NOMO-1 treated with dmso at 0.1 percent for 144 hours (cell line): ENCODE measurements around the gene HS3ST3A1.

Experiments
- DNase-seq: peaks from one replicate; lab custom pipeline; 2025; ENCODE audit not compliant: unreplicated experiment; lab: John Stamatoyannopoulos, UW

The HS3ST3A1 gene

DNA sequence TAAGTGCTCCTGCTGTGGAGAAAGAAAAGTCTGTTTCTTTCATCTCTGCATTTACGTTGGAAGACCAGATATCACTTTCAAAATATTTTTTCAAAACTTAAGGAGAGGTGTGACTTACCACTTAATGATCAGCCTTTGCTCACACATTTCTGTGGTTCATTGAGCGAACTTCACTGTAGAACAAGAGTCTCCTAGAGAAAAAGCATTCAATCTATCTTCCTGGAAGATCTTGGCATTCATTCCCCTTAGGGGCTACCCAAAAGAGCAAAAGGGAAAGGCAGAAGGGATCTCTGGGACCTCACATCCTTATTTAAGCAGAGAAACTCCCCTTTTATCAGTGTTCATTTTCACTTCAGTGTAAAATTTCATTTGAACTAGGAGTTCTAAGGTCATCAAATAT lies 61.2 kb downstream of the HS3ST3A1 start:
- DNase-seq, result no peak

DNA sequence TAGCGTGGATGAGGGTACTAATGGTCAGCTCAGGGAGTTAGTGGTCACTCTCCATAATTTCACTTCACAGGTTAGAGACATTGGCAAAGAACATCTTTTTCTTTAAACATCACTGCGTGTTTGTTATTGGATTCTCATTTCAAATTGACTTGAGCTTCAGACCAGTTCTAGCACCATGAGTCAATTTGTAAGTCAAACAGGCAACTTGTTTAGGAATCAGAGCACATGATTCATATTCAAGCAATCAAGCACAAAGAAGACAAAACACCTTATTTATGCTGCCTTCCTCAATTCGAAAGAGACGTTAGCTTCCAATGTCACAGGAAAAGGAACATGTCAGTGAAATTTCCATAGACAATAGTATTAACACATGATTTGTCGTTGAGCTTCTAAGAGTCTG lies 62.3 kb downstream of the HS3ST3A1 start:
- DNase-seq, result no peak

DNA sequence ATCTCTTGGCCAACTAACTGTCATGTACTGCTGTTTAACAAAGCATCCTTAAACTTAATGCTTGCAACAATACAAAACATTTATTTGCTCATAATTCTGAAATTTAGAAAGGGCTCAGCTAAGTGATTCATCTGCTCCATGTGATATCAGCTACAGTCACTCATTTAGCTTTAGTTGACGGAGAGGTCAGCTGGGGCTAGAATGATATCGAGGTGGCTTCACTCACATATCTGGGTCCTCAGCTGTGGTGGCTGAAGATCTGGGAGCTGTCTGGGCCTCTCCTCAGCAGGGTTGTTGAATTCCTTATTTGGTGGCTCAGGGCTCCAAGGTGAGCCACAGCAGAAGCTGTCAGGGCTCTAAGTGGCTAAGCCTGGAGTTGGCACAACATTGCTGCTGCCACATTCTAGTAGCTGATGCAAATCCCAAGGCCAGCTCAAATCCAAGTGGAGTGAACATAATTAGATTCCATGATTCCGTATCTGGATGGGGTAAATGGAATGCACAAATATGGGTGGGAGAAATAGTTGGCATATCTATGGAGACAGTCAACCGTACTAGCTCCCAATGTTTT lies 62.8 kb downstream of the HS3ST3A1 start:
- DNase-seq, result no peak

DNA sequence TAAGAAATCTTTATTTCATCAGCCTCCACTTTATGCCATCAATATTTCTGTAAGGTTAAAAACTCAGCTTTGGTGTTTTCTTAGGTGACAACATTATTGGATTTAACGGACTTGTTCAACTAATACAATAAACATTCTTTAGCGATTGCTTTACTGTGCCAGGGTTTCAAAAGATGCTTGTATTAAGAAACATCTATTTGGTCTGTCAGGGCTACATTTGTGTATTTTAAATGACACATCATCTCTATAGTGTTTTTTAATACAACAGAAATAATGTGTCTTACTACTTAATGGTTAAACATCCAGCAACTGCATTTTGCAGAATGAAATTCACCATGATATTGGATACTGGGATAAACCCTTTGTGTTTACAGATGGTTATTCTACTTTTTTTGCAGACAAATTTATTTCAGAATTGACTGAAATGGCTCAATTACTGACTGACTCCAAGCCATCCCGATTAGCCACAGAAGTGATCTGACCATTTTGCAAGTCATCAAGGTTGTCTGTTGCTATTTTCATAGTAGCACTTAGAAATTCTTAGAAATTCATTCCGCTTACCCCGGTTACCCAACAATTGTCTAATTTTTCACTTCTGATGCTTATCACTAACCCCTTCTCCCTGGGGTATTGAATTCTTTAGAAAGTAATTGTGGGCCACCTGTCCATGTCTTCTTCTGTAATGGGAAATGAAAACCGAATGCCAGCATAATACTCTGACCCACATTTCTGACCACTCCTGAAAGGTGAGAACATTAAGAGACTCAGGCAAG lies 63.7 kb downstream of the HS3ST3A1 start:
- DNase-seq, result no peak

DNA sequence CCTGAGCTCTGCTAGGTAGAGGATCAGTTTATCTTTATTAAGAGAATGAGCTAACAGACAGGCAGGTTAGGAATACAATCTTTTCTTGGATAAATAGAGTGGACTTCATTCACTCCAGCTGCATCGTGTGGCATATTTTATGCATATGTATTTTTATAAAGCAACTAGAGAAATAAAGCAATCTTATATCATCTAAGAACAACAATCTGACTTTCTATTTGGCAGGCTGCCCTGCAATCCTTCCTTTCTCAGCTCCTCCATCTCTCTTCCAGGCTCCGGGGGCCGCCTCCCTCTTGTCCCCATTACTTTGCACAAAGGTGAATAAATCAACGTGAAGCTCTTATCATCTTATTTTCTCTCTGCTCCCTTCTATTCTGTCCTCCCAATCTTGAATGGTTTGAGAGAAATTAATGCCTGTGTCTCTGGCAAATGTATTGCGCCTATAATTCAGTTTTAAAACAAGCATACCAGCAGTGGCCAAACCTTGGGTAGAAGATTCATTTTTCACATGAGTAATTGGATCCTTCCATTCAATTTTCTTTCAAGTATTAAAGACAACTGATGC lies 64.5 kb downstream of the HS3ST3A1 start:
- no peak for DNase-seq

DNA sequence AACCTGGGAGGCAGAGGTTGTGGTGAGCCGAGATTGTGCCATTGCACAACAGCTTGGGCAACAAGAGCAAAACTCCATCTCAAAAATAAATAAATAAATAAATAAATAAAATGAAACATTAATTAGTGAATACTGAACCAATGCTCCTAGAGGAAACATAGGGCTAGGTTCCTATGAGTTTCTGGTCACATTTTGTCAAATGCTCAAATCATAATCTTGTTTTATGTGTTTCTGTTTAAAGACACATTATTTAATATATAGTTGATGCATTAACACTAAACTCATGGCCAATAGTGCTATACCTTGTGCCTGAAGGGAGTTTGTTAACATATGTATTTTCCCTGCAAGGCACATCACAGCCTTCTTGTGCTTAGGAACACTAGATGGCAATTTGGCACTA lies 66.8 kb downstream of the HS3ST3A1 start:
- no peak for DNase-seq

DNA sequence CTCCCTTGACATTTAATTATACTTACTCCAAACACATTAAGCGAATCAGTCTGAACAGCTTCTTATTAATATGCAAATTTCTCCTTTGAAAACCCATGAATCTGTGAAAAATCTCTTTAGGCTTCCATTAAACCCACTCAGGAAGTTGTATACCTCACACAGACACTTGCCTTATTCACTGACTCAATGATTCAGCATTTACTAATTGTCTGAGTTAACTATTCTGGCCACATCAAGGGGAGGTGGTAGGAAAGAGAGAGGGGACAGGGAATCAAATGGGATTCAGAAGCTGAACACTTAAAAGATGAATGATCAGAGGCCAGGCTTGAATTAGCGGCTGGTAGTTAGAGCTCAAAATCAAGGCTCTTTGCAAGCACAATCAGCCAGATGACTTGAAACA lies 70.0 kb downstream of the HS3ST3A1 start:
- no peak for DNase-seq

DNA sequence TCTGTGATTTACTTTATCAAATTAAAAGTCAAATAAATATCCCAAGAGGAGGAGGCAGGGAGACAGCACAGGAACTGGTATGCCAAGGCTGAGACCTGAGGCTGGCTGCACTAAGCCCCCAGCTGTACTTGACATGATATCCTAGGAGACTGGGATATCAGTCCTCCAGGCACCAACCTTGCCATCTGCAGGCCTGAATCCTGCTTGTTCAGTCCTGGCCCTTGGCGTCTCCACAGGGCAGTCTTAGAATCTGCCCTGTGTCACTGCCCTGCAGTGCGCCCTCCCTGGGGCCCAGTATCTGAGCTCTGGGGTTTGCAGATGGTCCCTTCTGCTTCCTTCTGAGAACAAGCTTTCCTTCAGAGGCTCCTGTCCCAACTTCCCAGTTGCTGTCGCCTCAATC lies 75.9 kb downstream of the HS3ST3A1 start:
- no peak for DNase-seq

DNA sequence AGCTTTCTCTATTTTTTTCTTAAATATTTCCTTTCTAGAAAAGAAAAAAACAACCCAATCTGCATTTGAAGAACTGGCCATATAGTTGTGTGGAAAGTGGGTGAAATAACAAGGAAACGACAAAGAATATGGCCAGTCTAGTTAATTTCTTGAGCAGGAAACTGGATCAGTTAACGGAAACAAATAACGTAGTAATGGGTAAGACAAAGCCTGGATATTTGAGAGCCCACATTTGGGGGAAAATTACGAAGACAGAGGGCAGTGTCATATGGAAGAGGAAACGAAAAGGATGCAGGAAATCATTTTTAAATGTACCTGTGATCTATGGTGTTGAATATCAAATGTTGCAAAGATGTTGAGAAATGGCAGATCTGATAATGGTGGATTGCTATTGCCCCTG lies 78.6 kb downstream of the HS3ST3A1 start:
- no peak for DNase-seq

DNA sequence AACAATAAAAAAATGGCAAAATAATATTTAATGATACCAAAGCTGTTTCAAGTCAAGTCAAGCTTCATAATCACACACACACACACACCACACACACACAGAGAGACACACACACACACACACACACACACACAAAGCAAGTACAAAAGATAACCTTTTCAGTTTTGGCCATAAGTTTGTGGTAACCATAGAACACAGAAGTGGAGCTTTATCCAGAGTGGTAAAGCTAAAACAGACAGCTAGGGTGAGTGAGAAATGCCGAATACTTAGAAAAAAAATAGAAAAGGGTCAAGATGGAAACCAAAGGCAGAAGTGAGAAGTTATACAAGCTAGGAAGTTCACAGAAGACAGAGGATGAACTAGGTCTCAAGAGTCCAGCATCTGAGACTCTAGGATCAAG lies 79.0 kb downstream of the HS3ST3A1 start:
- DNase-seq, result no peak

DNA sequence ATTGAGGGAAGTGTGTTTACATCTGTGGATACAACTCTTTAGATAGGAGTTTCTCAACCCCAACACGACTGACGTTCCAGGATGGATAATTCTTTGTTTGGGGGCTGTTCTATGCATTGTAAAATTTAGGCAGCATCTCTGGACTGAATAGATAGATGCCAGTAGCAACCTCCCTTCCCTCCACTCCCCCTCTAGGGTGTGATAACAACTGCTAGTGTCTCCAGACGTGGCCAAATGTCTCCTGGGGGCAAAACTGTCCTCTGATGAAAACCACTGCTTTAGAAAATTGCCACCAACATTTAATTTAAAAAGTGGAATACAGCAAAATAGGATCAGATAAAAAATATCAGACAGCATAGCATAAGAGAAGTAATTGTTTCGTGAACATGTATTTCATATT lies 79.9 kb downstream of the HS3ST3A1 start:
- DNase-seq, result no peak

DNA sequence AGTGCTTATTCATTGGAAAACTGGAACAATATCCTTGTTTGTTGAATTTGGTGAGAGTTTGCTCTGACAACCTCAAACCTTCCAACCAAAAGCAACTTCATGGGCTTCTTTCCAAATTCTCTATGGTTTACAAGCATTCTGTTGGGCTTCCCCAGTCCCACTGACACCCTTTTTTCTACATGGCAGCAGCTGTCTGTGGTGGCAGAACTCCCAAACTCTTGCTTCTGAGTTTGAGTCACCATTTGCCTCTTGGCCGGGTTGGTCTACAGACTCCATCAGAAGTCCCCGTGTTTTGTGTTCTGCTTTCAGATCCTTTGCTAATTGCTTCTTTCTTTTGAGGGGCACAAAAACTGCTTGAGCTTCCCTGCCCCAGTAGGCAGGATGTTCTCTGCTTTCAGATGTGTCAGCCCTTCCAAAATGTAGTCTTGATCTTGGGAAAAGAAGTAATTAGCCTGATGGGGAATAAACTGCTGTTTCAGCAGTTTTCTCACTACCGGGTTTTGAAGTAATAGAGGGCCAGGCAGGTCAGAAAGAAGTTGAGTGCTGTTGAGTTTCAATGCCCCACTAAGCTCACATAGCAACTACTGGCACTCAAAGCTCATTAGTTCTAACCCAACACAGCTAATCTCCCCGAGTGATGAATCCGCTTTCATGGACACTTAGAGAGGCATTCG lies 80.7 kb downstream of the HS3ST3A1 start:
- no peak for DNase-seq

DNA sequence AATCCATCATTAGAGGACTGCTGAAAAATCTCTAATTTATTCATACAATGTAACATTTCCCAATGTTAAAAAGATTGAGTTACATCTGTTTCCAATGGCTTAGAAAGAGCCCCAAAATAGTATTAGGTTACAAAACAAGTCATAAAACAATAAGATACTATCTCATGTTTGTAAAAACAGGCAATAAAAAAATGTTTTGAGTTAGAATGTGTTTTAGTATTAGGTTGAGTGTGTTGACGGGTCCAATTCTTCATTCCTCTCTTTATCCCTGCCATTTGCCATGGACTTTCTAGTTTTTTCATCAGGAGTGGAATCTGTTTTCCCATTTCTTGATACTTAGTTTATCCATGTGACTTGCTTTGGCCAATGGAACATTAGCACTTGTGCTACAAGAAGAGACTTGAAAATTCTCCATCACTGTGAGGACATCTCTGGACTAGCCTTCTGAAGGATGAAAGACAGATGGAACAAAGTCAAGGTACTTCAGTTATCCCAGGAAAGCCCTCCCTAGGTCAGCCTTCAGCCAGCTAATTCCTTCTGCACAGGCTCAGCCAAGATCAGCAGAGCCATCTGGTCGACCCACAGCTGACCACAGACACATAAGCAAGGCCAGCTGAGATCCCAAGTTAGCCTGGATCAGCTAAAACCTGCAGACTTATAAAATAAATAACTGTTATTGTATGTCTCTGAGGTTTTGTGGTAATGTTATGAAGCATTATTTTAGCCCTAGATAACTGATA lies 83.3 kb downstream of the HS3ST3A1 start:
- no peak for DNase-seq

DNA sequence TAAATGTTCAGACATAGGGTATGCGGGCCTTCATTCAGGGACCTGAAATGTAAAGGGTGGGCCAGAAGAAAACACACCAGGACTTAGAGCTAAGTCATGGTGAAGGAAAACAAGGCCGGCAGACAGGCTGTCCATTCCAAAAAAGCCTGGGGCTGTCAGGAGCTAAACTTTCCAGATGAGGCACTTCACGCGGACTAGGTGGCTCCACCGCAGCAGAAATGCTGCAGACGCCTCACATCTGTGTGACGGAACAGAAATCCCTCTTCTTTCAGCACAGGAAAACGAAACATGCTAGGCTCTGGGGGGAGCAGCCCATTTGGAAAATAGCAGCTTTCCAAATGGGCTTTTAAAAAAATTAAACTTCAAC lies 88.7 kb downstream of the HS3ST3A1 start:
- DNase-seq, result no peak

DNA sequence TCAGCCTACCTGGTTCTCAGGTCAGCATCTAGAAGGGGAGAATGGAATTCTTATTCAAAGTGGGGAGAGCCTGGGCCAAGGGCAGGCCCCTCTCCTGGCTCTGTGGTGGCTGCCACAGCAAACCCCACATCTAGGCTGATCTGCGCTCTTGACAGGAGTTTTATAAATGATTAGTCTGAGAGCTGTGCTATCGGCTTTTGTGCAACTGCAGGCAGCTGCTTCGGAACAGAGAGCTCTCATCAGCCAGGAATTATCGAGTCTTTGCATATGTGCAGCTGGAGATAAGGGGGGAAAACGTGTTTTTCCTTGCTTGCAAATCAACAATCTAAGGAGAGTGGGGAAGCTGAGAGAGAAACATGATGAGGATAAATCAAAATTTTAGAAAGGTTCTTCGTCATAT lies 91.7 kb downstream of the HS3ST3A1 start:
- no peak for DNase-seq

DNA sequence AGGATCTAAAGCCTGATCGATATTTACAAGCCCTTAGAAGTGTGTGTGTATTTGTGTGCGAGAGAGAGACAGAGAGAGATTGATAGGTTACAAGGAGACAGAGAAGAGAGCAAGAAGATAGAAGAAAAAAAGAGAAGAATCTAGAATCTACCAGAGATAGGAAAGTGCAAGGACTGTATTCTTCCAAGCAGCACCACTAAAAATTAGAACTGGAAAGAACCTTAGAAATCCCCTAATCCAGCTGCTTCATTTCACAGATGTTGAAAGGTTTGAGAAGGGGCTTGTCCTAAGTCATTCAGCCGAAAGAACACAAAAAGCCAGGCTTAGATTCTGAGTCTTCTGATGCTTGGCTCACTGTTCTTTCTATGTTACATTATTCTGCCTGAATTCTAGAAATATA lies 92.2 kb downstream of the HS3ST3A1 start:
- no peak for DNase-seq

DNA sequence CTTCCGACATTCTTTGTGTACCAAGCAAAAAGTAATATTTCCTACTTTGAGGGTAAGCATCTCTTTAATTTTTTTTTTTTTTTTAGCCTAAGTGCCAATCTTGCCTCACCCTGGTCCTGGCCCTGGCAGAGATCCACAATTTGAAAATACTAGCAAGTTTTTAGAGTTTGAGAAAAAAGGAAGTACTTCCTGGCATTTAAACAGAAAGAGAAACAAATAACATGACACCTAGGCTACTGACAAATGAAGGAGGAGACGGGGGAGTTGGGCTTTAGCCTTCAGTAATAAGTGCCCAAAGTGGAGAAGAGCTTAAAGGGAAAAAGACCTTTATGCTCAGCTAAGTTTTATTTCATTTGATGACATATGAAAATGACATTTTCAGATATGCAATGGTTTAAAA lies 92.8 kb downstream of the HS3ST3A1 start:
- DNase-seq, result no peak

DNA sequence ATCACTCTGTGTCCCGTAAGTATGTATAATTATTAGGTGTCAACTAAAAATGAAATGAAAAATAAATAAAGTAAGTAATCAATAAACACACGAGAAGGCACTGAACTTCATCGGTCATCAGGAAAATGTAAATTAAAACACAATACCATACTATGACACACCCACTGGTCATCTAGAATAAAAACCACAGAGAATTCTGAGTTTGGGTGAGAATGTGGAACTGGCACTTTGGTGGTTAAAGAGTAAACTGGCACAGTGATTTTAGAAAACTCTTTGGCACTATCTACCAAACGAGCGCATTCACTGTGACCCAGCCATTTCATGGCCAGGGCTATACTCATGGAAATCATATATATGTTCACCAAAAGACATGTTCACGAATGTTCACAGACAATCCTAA lies 98.2 kb downstream of the HS3ST3A1 start:
- no peak for DNase-seq

DNA sequence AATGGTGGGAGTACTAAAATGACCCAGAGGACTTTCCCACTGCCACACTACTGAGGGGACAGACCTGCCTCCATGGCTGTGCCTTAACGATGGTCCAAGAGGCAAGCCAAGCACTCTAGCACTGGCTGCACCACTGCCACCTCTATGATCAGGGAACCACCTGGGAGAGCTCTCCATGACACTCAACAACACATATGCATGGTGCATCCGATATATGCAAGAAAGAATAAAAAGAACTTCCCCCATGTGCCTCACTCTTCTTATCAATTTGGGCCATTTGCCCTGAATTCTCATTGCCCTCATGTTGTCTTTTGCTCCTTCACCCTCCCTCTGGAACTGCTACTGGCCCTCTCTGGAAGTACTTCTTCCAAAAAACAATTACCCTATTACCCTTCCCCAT lies 99.5 kb downstream of the HS3ST3A1 start:
- DNase-seq, result no peak

DNA sequence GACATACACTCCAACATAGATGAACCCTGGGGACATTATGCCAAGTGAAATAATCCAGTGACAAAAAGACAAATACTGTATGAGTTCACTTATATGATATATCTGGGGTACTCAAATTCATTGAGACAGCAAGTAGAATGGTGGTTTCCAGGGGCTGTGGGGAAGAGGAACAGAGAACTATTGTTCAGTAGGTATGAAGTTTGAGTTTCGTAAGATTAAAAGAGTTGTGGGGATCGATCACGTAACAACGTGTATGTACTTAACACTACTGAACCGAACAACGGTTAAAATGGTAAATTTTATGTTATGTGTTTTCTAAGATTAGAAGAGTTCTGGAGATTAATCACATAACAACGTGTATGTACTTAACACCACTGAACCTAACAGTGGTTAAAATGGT lies 100.8 kb downstream of the HS3ST3A1 start:
- no peak for DNase-seq

DNA sequence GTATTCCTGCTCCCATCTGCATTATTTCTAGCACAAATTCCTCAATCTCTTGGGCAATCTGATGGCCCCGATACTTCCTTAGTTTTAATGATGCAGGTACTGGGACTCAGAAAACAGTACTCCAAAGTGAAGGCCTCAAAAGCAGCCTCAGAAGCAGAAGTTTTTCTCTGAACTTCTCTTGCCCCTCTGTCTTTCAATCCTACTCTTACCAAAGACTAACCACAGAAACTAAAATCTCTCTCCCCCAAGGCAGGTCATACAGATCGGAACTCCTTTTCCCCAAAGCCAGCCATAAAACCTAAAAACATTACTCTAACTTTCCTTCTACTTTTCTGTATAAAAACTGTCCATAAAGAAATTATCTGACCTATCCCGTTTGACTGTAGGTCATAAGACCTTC lies 103.5 kb downstream of the HS3ST3A1 start:
- DNase-seq, result peak; percentile 14
